Measurements from ENCODE around the gene RYR1. TPM values are rescaled to one million over a fixed set of nuclear protein-coding genes. Genes with fewer than 3 reads are reported as not detected.

RYR1 gene
- total and polyA plus RNA-seq, 2 donors (not counting 1 experiment from before 2014, with no cell fraction given): 0.43 to 3.8 TPM

DNA sequence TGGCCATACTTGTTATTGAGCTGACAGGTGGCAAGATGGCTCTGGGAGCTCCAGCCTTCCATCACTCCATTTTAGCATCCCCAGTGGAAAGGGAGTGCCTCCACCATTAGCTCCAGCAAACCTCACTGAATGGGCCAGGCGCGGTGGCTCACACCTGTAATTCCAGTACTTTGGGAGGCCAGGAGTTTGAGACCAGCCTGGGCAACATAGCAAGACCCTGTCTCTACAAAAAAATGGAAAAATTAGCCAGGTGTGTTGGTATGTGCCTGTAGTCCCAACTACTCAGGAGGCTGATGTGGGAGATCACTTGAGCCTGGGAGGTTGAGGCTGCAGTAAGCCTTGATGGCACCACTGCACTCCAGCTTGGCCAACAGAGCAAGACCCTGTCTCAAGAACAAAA, 98.0 kb downstream of the RYR1 start:
- no peak for ATAC-seq (ENCODE audit: low read depth)
- no peak overlapping the region for H3K27ac Mint-ChIP-seq

DNA sequence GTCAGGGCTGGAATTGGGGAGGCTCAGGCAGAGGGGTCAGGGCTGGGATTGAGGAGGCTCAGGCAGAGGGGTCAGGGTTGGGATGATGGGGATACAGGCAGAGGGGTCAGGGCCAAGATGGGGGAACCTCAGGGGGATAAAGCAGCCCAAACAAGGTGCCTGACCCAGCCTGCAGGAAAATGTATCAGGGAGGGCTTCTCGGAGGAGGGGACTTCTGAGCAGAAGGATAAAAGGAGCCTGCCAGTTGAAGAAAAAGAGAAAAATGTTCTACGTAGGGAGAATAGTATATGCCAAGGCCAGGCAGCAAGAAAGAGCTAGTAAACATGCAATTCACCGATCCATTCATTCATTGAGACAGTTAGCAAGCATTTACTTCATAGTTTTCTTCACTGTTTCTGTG, 99.4 kb downstream of the RYR1 start:
- 94% methylated on average over 1 of the region's 3 CpGs for WGBS (ENCODE audit: insufficient coverage)
- no peak overlapping the region for H2AFZ ChIP-seq (ENCODE audit: insufficient read depth, low read depth, low read length, poor library complexity, severe bottlenecking)
- peaks cover 0 to 32% (median 17%) of the 10 kb centered on the region in 3 donors for H3K9me3 ChIP-seq (ENCODE audit: control extremely low read depth in 1 of 3, control insufficient read depth in 2 of 3, insufficient read depth in 1 of 3, low read length in 2 of 3)
- no peak overlapping the region for H3K9ac ChIP-seq (ENCODE audit: low read length)
- intact Hi-C loops (cut with micrococcal nuclease): no loop called here
- H4K20me1 ChIP-seq (ENCODE audit: control insufficient read depth, insufficient read depth, low read length, poor library complexity, severe bottlenecking): no peaks in the 10 kb centered on the region
- ChIA-PET POLR2A (no interaction called here), CTCF (interaction anchor here (1.4 kb wide), 1 partner anchor 11 kb away, joined by 5 read pairs; no protein-coding TSS in a partner anchor)
- Mint-ChIP-seq H3K27me3 (peaks cover 28% of the 10 kb centered on the region), H3K4me1 (no peaks in the 10 kb centered on the region), H3K27ac (no peak overlapping the region), H3K9me3 (ENCODE audit: insufficient read depth) (peaks cover 5% of the 10 kb centered on the region), H3K4me3 (no peak overlapping the region)
- no peaks in the 10 kb centered on the region for H3K36me3 ChIP-seq (replicated peaks in 1 of 2; ENCODE audit: control extremely low read depth in 1 of 2, control insufficient read depth in 1 of 2, extremely low read depth in 1 of 2, insufficient read depth in 2 of 2, low read length in 1 of 2)
- no peak overlapping the region for H3K27ac ChIP-seq (ENCODE audit: low read length in 2 of 2)
- no peak for TF ChIP-seq EZH2 (IDR thresholded peaks at IDR 0.05; ENCODE audit: borderline replicate concordance, insufficient read depth, low read depth, low read length, poor library complexity, severe bottlenecking)
- TF ChIP-seq, protein P1, sequence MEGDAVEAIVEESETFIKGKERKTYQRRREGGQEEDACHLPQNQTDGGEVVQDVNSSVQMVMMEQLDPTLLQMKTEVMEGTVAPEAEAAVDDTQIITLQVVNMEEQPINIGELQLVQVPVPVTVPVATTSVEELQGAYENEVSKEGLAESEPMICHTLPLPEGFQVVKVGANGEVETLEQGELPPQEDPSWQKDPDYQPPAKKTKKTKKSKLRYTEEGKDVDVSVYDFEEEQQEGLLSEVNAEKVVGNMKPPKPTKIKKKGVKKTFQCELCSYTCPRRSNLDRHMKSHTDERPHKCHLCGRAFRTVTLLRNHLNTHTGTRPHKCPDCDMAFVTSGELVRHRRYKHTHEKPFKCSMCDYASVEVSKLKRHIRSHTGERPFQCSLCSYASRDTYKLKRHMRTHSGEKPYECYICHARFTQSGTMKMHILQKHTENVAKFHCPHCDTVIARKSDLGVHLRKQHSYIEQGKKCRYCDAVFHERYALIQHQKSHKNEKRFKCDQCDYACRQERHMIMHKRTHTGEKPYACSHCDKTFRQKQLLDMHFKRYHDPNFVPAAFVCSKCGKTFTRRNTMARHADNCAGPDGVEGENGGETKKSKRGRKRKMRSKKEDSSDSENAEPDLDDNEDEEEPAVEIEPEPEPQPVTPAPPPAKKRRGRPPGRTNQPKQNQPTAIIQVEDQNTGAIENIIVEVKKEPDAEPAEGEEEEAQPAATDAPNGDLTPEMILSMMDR (IDR thresholded peaks at IDR 0.05): no peak
- peaks cover 0 to 21% (median 7%) of the 10 kb centered on the region in 4 experiments for H3K27me3 ChIP-seq (replicated peaks in 1 of 4; ENCODE audit: control extremely low read depth in 1 of 4, control insufficient read depth in 3 of 4, insufficient read depth in 4 of 4, low read length in 3 of 4)
- DNase-seq (no peak), ATAC-seq (ENCODE audit: low read depth) (no peak)
- no peaks in the 10 kb centered on the region for H3K4me1 ChIP-seq (ENCODE audit: control insufficient read depth in 2 of 2, insufficient read depth in 2 of 2, low read length in 2 of 2)
- no peak overlapping the region for H3K4me3 ChIP-seq (ENCODE audit: control extremely low read depth in 1 of 5, extremely low read depth in 1 of 5, insufficient read depth in 1 of 5, low read depth in 2 of 5, low read length in 4 of 5)
- H3K4me2 ChIP-seq (replicated peaks; ENCODE audit: low read depth, low read length, poor library complexity, severe bottlenecking): no peak overlapping the region
- no peaks in the 10 kb centered on the region for H3K79me2 ChIP-seq (ENCODE audit: control insufficient read depth, insufficient read depth, low read length)

More for the DNA sequence above, 98.0 kb downstream of the RYR1 start:
- ChIA-PET POLR2A (no interaction called here), CTCF (interaction anchor here (1.6 kb wide), 1 partner anchor 12 kb away, joined by 5 read pairs; no protein-coding TSS in a partner anchor)
- H3K9me3 Mint-ChIP-seq (ENCODE audit: insufficient read depth): peaks cover 5% of the 10 kb centered on the region
- H3K27me3 Mint-ChIP-seq: peaks cover 27% of the 10 kb centered on the region
- 90% methylated on average over 2 of the region's 2 CpGs for WGBS (ENCODE audit: insufficient coverage)
- no peak overlapping the region for H3K4me2 ChIP-seq (replicated peaks; ENCODE audit: low read depth, low read length, poor library complexity, severe bottlenecking)
- H2AFZ ChIP-seq (ENCODE audit: insufficient read depth, low read depth, low read length, poor library complexity, severe bottlenecking): no peak overlapping the region
- no peaks in the 10 kb centered on the region for H3K36me3 ChIP-seq (replicated peaks in 1 of 2; ENCODE audit: control extremely low read depth in 1 of 2, control insufficient read depth in 1 of 2, extremely low read depth in 1 of 2, insufficient read depth in 2 of 2, low read length in 1 of 2)
- H3K9me3 ChIP-seq (ENCODE audit: control extremely low read depth in 1 of 3, control insufficient read depth in 2 of 3, insufficient read depth in 1 of 3, low read length in 2 of 3): peaks cover 0 to 24% (median 17%) of the 10 kb centered on the region in 3 donors
- no peaks in the 10 kb centered on the region for H3K4me1 ChIP-seq (ENCODE audit: control insufficient read depth in 2 of 2, insufficient read depth in 2 of 2, low read length in 2 of 2)
- intact Hi-C loops (cut with micrococcal nuclease): no loop called here
- H3K27ac ChIP-seq (ENCODE audit: low read length in 2 of 2): no peak overlapping the region
- no peaks in the 10 kb centered on the region for H4K20me1 ChIP-seq (ENCODE audit: control insufficient read depth, insufficient read depth, low read length, poor library complexity, severe bottlenecking)
- no peak for DNase-seq
- no peak overlapping the region for H3K4me3 Mint-ChIP-seq
- TF ChIP-seq, protein P1 (IDR thresholded peaks at IDR 0.05): no peak
- TF ChIP-seq EZH2 (IDR thresholded peaks at IDR 0.05; ENCODE audit: borderline replicate concordance, insufficient read depth, low read depth, low read length, poor library complexity, severe bottlenecking): no peak
- H3K27me3 ChIP-seq (replicated peaks in 1 of 4; ENCODE audit: control extremely low read depth in 1 of 4, control insufficient read depth in 3 of 4, insufficient read depth in 4 of 4, low read length in 3 of 4): peaks cover 0 to 15% (median 7%) of the 10 kb centered on the region in 4 experiments
- H3K4me3 ChIP-seq (ENCODE audit: control extremely low read depth in 1 of 5, extremely low read depth in 1 of 5, insufficient read depth in 1 of 5, low read depth in 2 of 5, low read length in 4 of 5): no peak overlapping the region
- H3K79me2 ChIP-seq (ENCODE audit: control insufficient read depth, insufficient read depth, low read length): no peaks in the 10 kb centered on the region
- no peak overlapping the region for H3K9ac ChIP-seq (ENCODE audit: low read length)
- H3K4me1 Mint-ChIP-seq: no peaks in the 10 kb centered on the region

Measured in B cell (primary cell).